GM21619 (cell line): ENCODE measurements around the gene B3GNT4.
"Not testable (repeated sequence)": the region's sequence is repeated elsewhere in the genome, so short reads cannot be mapped to it uniquely, and the experiment has no call there.

Source experiments
- ATAC-seq: cut with Tn5 transposase; IDR thresholded peaks from one replicate; pipeline ENCODE4 v1.9.1; 2021; ENCODE audit not compliant: unreplicated experiment

B3GNT4 gene

DNA sequence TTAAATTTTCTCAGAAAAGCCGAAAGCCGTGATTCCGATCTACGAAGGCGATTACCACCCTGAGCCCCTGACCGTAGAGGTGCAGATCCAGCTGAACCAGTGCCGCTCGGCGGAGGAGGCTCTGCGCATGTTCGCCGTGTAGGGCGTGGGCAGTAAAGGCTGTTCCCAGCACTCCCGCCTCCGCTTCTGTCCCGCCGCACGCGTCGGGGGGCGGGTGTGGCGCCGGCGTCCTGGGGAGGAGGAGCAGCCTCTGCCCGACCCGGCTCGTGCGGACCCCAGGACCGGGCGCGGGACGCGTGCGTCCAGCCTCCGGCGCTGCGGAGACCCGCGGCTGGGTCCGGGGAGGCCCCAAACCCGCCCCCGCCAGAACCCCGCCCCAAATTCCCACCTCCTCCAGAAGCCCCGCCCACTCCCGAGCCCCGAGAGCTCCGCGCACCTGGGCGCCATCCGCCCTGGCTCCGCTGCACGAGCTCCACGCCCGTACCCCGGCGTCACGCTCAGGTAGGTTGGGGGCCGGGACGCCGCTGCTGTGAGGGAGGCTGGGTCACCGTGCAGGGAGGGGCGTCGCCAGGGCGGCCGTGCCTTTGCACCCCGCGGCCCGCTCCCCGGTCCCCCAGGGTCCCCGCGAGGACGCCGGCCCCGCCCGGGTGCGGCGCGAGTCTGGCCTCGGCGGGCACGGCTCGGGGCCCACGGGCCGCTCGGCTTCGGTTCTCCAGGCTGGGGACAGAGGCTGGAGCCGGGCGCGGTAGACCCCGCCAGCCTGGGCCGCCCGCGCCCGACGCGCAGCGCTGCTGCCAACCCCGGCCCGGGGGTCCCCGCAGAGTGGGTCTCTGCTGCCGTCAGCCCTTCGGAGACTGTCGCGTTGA lies at the start of gene B3GNT4:
B3GNT4 (plus strand) TSS at position 409 of the 866 bp plus-strand sequence. CDS start 910 bp downstream, outside the sequence.
- ATAC-seq, result no peak

GRCh38 chr12:122155705-122156104 lies 47.8 kb upstream of the B3GNT4 start:
- ATAC-seq, result no peak

GRCh38 chr12:122158700-122159285 lies 44.7 kb upstream of the B3GNT4 start:
- no peak for ATAC-seq

- no peak for ATAC-seq
Measured at GRCh38 chr12:122159882-122160281, 43.6 kb upstream of the B3GNT4 start.

DNA sequence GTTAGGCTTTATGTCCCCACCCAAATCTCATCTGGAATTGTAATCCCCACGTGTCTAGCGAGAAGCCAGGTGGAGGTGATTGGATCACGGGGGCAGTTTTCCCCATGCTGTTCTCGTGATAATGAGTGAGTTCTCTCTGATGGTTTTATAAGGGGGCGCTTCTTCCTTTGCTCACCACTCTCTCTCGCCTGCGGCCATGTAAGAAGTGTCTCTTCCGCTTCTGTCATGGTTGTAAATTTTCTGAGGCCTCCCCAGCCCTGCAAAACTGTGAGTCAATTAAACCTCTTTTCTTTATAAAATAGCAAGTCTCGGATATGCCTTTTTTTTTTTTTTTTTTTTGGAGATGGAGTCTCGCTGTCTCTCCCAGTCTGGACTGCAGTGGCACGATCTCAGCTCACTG lies 42.7 kb upstream of the B3GNT4 start:
- no peak for ATAC-seq

GRCh38 chr12:122161682-122162081 lies 41.8 kb upstream of the B3GNT4 start:
- no peak for ATAC-seq

GRCh38 chr12:122162976-122163375 lies 40.5 kb upstream of the B3GNT4 start:
- no peak for ATAC-seq

- ATAC-seq, result no peak
Measured at GRCh38 chr12:122166422-122167349, 36.8 kb upstream of the B3GNT4 start.

DNA sequence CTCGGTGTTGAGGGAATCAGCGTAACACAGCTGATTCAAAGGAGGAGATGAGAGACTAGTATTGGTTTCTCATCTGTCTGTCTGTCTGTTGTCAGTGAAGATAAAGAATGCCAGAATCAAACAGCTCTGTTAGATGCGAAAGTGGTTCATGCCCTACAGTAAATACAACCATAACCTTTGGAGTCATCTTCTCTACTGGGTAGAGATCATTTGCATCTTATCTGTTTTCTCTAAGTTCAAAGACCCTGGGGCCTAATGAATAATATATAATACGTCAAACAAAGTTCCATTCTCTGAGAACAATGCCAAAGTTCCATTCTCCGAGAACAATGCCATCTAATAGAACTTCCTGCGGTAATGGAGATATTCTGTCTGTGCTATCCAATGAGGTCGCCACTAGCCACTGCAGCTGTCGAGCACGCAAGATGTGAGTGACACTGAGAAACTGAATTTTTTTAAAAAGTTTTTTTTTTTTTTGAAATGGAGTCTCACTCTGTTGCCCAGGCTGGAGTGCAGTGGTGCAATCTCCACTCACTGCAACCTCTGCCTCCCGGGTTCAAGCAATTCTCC lies 36.1 kb upstream of the B3GNT4 start:
- no peak for ATAC-seq

GRCh38 chr12:122168492-122168891 lies 35.0 kb upstream of the B3GNT4 start:
- ATAC-seq, result no peak

GRCh38 chr12:122171399-122171798 lies 32.1 kb upstream of the B3GNT4 start:
- no peak for ATAC-seq

GRCh38 chr12:122172262-122172939 lies 31.1 kb upstream of the B3GNT4 start:
- ATAC-seq, result no peak

- no peak for ATAC-seq
Measured at GRCh38 chr12:122174155-122174845, 29.2 kb upstream of the B3GNT4 start, which contains the start of gene IL31. Gene IL31, minus strand, starts transcription at chr12:122174221. Its CDS starts 49 bp downstream, at chr12:122174172.

- not testable (repeated sequence) for ATAC-seq
Measured at GRCh38 chr12:122176473-122176872, 27.0 kb upstream of the B3GNT4 start.

DNA sequence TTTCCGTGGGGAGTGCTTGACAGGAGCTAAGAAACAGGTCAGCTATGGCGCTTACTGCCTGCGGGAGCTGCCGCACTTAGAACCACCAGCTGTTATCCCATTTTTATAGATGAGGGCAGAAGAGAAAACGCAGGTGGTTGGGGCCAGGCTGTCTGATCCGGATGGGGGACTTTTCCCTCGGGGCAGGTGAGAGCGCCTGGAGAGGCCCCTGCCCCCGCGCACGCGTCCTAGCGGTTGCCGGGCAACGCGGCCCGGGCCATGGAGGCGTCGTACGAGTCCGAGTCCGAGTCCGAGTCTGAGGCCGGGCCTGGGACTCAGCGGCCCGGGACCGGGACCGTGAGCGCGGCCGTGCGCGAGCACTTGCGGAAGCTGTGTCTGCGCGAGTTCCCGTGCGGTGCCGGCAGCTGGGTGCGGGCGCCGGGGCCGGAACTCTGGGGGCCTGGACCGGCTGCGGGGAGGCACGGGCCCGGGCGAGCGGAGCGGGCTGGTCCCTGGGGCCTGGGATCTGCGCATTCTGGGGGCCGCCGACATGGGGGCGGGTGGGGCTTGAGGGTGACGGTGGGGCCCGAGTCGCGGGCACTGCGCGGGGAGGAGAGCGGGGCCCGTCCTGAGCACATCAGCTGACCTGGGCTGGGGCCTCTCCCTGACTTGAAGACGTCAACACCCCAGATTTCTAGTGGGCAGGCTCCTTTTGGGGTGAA lies 20.5 kb upstream of the B3GNT4 start, which contains the start of gene LRRC43:
LRRC43 (plus strand) TSS at position 237 of the 701 bp plus-strand sequence; CDS start at position 259, 22 bp downstream.
- ATAC-seq, result no peak

- ATAC-seq, result no peak
Measured at GRCh38 chr12:122183588-122183940, 19.9 kb upstream of the B3GNT4 start.

DNA sequence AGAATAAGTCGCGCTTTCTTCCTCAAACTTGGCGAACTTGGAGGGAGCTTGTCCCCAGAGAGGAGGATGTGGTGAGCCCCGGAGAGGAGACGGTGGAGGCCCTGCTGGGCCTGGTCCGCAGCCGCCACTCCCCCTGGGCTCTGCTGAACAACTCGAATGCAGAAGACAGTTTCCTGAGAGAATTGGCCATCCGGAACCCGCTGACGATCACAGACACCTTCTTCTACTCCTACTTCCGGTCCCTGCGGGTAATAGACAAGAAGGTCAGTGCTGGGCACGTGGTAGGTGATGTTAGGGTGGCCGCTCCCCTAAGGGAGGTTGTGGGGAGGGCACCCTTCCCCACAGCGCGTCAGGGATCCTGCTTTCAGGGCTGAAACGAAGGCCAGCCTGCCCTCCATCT lies 19.0 kb upstream of the B3GNT4 start:
- no peak for ATAC-seq

- no peak for ATAC-seq
Measured at GRCh38 chr12:122185079-122185478, 18.4 kb upstream of the B3GNT4 start.

DNA sequence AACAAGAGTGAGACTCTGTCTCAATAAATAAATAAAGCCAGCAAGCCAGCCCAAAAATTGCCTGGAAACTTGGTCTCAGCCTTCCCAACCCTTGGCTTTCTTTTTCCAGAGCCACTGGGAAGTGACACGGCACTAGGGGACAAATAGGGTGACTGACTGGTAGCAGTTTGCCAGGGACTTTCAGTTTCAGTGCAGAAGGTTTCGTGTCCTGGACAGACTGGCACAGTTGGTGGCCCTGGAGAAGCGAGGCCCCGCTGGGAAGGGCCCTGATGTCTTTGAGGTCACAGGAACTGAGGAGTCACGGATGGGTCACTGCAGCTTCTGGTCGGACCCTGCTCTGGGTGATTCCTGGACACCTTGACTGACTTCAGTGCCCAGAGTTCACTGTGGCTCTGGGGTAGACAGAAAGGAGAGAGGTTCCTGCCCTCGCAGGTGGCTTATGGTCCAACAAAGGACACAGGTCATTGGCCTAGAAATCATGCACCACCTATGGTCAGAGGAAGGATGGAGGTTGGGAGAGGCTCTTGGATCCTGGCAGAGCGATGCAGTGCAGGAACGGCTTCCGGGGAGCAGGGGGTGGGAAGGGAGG lies 17.9 kb upstream of the B3GNT4 start:
- ATAC-seq, result no peak
